NCI-H1930 (cell line): ENCODE measurements around the gene TMEM63B.
A peak's percentile ranks its signal among the peaks of the same experiment; 100 is the strongest.
"Not testable (repeated sequence)": the region's sequence is repeated elsewhere in the genome, so short reads cannot be mapped to it uniquely, and the experiment has no call there.

Source experiments
- DNase-seq, 2 experiments: peaks; one replicate each; lab custom pipeline; 2025; lab: John Stamatoyannopoulos, UW

Gene TMEM63B

DNA sequence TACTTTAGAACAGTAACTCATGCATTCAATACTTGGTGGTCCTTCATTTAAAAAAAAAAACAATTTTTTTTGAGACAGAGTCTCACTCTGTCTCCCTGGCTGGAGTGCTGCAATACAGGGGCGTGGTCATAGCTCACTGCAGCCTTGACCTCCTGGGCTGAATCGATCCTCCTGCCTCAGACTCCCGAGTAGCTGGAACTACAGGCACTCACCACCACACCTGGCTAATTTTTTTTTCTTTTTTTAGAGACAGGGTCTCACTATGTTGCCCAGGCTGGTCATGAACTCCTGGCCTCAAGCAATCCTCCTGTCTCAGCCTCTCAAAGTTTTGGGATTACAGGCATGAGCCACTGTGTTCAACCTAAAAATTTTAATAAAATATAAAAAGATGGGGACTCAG lies 17.2 kb downstream of the TMEM63B start:
- not testable (repeated sequence) for DNase-seq

DNA sequence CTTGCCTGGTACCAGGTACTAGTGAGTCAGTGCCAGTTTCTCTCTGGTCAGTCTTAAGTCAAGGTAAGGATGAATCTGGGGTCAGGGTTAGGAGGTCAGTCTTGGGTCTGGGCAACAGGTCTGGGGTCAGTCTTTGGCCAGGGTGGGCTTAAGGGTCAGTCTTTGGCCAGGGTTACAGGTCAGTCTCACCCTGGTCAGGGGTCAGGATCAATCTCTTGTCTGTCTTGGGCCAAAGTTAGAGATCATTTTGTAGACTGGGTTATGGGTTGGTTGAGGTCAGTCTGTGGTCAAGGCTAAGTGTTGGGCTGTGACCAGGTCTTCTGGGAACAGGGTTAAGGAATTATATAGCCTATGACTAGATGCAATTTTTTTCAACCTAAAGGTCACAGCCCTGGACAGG lies 18.5 kb downstream of the TMEM63B start:
- no peak for DNase-seq

DNA sequence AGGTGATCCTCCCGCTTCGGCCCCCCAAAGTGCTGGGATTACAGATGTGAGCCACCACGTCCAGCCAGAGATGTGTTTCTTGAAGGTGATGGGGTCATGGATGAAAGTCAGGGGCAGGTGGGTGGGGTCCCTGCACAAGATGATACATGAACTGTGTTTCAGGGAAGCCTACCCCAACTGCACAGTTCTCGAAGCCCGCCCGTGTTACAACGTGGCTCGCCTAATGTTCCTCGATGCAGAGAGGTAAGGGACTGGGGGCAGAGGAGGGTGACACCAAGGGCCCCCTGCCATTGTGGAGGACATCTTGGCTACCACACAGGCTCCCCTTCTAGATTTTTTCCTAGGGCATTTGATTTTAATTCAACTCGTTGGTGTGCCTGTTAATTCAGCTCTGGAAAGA lies 19.3 kb downstream of the TMEM63B start:
- DNase-seq: no peak

DNA sequence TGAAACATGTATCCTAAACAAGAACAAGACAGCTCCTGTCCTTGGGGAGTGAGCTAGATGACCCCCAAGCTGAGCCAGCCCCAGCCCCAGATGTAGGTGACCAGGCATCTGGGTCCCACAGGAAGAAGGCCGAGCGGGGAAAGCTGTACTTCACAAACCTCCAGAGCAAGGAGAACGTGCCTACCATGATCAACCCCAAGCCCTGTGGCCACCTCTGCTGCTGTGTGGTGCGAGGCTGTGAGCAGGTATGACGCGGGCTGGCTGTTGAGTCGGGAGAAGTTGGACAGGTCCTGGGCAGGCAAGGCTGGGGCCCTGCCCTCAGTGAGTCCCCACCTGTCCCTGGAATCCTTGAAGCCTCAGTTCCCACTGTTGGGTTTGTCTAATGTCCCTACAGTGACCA lies 19.9 kb downstream of the TMEM63B start:
- no peak for DNase-seq

DNA sequence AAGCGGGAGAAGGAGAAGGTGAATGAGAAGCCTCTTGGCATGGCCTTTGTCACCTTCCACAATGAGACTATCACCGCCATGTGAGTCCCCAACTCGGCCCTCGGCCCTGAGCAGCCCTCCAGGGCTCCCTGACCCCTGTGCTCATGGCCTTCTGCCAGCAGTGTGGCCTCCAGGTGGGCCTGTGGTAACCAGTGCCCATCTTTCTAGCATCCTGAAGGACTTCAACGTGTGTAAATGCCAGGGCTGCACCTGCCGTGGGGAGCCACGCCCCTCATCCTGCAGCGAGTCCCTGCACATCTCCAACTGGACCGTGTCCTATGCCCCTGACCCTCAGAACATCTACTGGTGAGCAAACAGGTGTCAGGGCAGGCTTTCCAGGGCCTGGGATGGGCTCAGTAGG lies 21.0 kb downstream of the TMEM63B start:
- no peak for DNase-seq

DNA sequence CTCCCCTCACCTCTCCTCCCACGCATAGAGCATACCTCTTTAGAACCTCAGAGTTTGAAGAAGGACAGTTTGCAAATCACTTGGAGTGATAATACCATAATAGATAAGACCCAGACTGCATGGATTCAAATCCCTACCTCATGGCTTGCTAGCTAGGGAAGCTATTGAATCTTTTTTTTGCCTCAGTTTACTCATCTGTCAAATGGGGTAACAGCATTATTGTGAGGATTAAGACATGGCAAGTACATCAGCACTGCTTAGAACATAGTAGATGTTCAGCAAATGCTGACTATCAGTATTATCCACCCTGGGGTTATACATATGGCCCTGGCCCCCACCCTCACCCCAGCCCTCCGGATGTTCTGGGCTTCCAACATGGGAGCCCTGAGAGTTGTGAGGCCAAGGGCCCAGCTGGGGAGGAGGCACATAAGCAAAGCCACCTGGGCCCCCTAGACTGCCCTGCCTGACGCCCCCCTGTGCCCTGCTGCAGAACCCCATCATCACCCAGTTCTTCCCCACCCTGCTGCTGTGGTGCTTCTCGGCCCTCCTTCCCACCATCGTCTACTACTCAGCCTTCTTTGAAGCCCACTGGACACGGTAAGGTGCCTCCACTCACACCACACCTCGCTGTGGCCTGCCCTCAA lies 22.1 kb downstream of the TMEM63B start:
- no peak for DNase-seq

DNA sequence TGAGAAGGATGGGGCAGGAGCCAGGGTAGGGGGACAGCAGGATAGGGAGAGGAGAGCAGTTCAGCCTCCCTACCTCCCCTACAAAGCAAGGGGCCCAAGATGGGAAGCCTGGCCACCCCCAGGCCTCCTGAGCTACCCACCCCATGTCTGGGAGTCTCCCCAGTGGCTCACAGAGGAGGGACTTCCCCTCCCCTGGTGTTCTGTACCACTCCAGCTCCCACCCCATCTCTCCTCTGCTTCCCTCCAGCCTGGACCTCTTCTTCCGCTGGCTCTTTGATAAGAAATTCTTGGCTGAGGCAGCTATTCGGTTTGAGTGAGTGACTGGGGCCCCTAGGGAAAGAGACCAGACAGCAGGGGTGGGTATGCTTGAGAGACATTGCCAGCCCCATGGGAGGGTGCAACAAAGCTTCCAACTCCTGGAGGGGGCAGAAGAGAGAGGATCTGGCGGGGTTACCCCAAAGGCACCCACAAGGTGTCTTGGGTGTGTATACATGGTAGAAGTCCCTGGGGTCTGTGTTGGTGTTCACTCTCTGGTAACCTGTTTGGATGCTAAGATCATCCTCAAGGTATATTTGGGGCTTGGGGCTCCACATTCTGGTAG lies 23.1 kb downstream of the TMEM63B start:
- DNase-seq: no peak

DNA sequence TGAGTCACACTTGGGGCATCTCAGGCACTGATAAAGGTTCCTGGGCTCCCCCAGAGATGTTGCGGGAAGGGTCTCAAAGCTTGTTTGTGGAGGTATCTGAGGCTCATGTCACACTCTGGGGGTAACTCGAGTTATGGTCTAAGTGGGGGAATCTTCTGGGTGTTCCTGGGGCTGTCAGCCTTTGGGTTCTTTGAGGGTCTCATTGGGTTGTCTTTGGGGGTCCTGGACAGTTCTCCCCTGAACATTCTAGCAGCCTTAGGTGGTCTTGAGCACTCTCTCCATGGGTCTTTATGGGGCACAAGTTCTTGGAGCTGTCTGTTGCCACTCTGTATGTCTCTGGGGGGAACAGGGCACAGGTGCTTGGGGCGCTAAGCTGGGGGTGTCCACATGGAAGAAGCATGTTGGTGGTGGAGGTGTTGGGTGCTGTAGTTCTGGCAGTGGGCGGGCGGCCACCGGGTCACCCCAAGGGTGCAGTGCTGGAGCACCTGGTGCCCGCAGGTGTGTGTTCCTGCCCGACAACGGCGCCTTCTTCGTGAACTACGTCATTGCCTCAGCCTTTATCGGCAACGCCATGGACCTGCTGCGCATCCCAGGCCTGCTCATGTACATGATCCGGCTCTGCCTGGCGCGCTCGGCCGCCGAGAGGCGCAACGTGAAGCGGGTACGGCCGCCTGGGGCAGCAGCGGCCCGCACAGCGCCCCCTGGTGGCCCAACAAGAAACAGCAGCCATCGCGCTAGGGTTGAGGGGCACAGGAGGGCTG lies 24.2 kb downstream of the TMEM63B start:
- DNase-seq: peak; percentile 49 to 71

DNA sequence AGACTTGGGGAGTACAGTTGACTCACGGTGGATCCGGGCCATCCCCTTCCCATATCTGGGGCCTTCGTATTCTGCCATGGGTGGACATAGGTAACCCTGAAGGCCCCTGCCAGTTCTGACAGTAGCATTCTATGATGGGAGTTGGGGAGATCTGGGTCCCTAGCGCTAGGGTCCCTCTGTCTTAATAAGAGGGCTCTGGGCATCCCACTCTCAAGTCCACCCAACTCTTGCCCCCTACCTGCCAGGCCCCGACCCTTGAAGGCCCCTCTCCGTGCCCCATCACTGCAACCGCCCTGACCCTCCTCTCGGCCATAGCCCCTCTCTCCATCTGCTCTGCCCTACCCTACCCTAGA lies 24.7 kb downstream of the TMEM63B start:
- no peak for DNase-seq

DNA sequence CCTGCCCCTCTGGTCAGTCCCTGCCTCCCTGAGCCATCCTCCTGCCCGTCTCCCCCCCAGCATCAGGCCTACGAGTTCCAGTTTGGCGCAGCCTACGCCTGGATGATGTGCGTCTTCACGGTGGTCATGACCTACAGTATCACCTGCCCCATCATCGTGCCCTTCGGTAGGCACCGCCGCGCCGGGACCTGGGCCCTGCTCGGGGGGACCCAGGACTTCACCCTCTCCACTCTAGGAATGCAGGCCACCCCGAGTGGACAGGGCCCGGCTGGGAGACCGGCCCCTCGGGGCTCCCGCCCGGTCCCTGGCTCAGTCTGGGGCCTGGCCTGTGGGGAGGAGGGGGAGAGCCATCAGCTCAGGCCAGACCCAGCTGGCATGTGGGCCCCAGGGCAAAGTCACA lies 25.2 kb downstream of the TMEM63B start:
- DNase-seq: no peak

DNA sequence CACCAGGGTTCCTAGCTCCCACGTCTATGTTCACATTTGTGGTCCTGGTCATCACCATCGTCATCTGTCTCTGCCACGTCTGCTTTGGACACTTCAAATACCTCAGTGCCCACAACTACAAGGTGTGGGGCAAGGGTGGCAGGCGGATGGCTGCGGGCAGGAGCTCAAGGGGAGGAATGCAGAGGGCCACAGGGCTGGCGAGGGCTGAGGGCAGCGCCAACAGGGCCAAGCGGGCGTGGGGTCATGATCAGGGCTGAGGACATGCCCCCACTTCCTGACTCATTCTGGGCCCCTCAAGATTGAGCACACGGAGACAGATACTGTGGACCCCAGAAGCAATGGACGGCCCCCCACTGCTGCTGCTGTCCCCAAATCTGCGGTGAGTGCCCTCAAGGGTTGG lies 26.7 kb downstream of the TMEM63B start:
- DNase-seq: no peak

DNA sequence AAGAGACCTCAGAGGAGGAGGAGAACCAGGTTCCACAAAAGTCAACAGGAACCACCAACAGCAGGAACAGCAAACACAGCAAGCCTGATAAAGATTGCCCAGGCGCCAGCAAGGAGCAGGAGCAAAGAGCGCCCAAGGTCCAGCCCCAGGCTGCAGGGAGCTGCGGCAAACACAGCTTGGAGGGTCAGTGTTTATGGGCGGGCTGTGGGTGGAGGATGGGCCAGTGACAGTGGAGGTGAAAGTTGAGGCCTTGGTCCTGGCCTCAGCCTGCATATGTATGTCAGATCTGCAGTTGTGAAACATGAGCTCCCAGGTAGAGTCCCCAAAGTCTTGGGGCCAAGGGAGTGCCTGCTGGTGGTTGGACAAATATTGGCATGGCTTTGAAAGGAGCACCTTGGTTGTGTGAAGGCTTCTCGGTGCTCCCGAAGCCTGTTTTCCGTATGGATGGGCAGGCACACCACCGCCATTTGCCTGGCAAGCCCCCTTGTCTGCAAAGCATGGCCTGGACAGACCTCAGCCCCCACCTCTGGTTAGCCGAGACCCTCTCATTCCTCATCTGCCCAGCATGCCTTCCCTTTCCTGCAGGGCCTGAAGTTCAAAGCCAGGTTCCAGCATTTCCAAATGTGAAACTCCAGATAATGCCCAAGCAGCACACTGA lies 29.3 kb downstream of the TMEM63B start:
- no peak for DNase-seq

DNA sequence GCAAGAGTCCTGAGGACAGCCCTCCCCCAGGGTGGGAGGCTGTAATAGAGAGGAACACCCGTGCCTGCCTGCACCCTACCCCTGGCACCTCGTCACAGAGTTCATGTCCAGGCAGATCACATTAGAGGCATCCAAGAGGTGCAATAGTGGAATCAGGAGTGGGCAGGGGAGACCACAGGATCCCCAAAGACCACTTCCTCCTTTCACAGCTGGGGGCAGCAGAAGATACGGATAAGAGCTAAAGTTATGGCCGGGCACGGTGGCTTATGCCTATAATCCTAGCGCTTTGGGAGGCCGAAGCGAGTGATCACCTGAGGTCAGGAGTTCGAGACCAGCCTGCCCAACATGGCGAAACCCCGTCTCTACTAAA lies 29.8 kb downstream of the TMEM63B start:
- DNase-seq: no peak

DNA sequence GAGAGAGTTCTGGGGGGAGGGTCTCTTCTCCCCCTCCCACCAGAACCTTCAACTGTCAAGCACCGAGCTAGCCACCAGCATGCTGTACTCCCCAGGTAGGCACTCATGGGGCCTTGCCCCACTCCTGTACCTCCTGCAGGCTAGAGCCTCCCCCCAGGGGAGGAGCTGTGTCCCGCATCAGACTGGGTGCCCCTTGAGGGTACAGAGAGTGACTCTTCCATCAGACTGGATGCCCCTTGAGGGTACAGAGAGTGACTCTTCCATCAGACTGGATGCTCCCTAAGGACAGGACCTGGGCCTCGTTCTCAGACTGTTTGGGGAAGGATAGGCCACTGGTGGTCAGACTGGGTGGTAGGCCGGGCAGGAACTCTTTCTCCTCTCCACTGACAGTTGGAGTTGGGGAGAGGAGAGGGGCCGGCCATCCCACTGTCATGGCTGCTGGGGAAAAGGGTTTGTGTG lies 31.4 kb downstream of the TMEM63B start, which contains the start of gene CAPN11:
TSS of gene CAPN11 (plus strand) at position 51 of the 459 bp plus-strand sequence. CDS start at position 80, 29 bp downstream.
- DNase-seq: no peak

DNA sequence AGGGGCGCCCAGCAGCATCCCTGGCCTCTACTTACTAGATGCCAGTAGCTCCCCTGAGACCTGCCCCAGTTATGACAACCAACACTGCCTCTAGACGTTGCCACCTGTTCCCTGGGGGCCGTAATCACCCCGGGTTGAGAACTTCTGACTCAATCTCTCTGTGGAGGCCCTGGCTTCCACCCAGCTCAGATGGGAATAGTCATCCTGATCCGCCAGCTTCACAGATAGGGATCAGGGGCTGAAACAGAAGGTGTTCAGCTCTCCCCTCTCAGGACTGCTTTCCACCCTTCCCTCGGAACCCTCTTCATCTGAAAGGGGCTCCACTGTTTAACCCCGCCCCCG lies 34.6 kb downstream of the TMEM63B start:
- no peak for DNase-seq

DNA sequence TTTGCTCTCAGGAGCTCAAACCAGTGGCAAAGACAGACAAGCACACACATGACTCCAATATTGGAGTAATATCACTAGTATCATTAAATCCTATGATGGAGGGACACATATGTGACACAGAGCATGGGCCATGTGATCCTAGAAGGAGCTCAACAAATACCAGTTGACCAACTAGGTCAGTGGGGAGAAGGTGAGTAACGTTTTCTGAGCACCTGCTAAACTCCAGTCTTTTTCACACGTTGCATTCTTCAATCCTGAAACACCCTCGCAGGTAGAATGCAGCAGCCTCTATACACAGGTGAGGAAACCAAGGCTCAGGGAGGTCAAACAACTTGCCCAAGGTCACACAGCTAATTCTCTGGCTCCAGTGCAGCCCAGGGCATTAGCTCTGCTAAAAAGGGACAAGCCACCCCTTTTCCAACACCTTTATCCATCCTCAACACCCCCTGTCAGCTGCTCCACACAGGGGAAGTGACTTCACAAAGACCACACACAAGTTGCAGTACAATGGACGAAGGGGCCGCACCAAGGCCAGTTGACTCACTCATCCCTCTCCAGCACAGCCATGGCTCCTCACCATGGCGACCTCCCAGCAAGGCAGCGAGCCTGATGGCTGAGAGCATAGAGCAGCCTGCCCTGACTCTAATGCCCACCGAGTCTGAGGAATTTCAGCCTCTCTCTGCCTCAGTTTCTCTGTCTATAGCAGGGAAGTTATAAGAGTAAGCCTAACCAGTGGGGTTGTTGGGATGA lies 35.7 kb downstream of the TMEM63B start:
- no peak for DNase-seq

DNA sequence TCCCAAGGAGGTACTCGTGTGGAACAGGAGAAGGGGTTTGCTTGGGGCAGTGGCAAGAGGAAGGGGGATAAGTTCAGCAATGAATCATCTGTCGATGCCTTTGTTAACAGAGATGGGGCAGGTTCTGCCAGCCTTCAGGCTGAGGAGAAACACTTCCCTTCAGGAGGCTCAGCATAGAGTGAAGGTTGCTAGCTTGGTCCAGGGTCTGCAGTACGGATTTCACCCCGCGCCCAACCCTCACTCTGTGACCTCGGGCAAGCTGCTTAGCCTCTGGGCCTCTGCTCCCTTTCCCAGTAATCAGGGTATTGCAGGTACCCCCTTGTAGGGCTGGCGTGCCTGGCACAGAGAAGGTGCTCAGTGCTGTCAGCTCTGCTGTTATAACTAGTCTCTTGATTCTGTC lies 38.8 kb downstream of the TMEM63B start:
- no peak for DNase-seq

DNA sequence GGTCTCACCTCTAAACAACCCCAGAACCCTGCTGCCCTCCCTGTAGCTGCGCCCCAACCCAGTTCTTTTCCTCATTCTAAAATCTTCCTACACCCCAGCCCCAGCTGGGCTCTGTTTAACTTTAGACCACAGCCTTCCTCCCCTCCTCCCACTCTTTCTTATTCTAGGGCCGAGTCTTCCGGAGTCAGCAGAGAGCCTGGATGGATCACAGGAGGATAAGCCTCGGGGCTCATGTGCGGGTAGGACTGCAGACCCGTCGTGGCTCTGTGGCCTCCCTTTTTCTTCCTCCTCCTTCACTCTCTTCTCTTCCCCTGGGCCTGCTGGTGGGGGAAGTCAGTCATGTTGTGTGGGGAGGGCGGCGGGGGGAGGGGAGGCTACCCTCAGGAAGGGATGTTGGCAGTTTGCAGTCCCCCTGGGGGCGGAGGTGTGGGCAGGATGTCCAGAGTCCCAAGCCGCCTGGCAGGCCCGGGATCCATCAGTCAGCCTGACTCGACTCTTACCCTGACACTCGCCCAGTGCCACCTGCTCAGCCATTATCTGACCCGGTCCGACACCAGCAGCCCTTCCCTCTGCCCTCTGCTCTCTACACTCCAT lies 39.3 kb downstream of the TMEM63B start:
- DNase-seq: no peak

DNA sequence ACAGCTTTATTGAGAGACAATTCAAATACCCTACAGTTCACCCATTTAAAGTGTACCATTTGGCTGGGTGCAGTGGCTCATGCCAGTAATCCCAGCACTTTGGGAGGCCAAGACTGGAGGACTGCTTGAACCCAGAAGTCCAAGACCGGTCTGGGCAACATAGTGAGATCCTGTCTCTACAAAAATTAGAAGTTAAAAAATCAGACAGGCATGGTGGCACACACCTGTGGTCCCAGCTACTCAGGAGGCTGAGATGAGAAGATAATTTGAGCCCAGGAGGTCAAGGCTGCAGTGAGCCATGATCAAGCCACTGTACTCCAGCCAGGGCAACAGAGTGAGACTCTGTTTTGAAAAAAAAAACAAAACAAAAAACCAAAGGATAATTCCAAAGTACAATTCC lies 40.2 kb downstream of the TMEM63B start:
- DNase-seq: no peak

DNA sequence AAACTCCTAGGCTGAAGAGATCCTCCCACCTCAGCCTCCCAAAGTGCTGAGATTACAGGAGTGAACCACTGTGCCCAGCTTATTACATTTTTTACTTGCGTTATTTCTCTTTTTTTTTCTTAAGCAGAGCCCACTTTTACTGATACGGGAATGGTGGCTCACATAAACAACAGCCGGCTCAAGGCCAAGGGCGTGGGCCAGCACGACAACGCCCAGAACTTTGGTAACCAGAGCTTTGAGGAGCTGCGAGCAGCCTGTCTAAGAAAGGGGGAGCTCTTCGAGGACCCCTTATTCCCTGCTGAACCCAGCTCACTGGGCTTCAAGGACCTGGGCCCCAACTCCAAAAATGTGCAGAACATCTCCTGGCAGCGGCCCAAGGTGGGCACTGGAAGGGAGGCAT lies 41.8 kb downstream of the TMEM63B start:
- no peak for DNase-seq

DNA sequence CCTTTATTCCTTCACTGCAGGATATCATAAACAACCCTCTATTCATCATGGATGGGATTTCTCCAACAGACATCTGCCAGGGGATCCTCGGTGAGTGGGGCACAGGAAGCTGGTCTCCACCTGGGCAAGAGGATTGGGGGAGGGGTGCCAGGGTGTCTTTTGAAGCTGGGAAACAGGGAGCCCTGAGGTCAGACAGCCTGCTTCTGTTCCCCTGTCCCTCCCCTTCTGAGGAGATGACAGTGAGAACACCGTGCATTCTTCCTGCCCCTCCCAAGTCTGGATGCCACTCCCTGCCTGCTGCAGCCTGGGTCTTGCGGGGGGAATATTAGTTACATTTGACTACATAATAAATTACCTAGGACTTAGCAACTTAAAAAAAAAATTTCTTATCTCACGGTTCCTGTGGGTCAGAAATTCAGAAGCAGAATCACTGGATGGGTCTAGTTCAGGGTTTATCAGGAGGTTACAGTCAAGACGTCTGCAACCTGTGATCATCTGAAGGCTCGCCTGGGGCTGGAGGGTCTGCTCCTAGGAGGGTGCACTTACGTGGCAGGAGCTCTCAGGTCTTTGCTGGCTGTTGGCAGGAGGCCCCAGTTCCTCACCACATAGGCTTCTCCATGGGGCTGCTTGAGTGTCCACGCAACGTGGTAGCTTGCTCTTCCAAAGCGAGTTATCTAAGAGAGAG lies 42.7 kb downstream of the TMEM63B start:
- no peak for DNase-seq
